ENCODE data around the gene RBM19.

- no peak for TF ChIP-seq CTCF (conservative IDR thresholded peaks at IDR 0.05; ENCODE audit: low read depth, low read length)
- no peak for TF ChIP-seq EZH2 (IDR thresholded peaks at IDR 0.05; ENCODE audit: low read length, unreplicated experiment)
- TF ChIP-seq EZH2phosphoT487 (IDR thresholded peaks at IDR 0.05; ENCODE audit: borderline replicate concordance, low read length): no peak
Measured at GRCh38 chr12:113962733-113963132, 3.4 kb downstream of the RBM19 start.

Data from PC-3 (cell line).